HCT116 (cell line): ENCODE measurements around the gene FRY. TPM values are rescaled to one million over a fixed set of nuclear protein-coding genes. Genes with fewer than 3 reads are reported as not detected.

ENCODE experiments used
- ATAC-seq: fragments of 200-7000 bp; cut with Tn5 transposase; 2 replicates; pipeline ENCODE4 v1.9.1; 2020; ENCODE audit warnings: mild to moderate bottlenecking, moderate library complexity
- BruUV-seq: library from RNA; stranded (reverse); fragments of 400-500 nt; replicated peaks from 2 replicates; lab custom pipeline; 2021; lab: Mats Ljungman, UMichigan
- CTCF ChIA-PET: fragments of 300-600 bp; sonication (Branson Sonifier 250); formaldehyde crosslinking; loops from one replicate; lab custom pipeline; 2021; ENCODE audit warnings: antibody characterized with exemption; lab: Charles Lee
- POLR2A ChIA-PET: fragments of 300-600, 350-600 bp; sonication (Branson Sonifier 250); formaldehyde crosslinking; loops from one replicate; lab custom pipeline; 2021; ENCODE audit warnings: antibody characterized with exemption; lab: Charles Lee
- RAD21 ChIA-PET, 2 experiments: fragments of 300-600 bp; sonication (Branson Sonifier 250); formaldehyde crosslinking; loops; one replicate each; lab custom pipeline; 2023; ENCODE audit warnings: low total read pairs in 2 of 2; ENCODE audit not compliant: uncharacterized antibody in 2 of 2, unreplicated experiment in 2 of 2, low non-redundant PET in 1 of 2; lab: Charles Lee
- DNase-seq: peaks from one replicate; pipeline ENCODE4 v3.0.0-alpha.2; 2010; ENCODE audit warnings: low read depth, low spot score
- H2AFZ ChIP-seq: fragments of 200-600 bp; shearing (Covaris generic), sonication (generic); 2 replicates; pipeline ENCODE4 v1.6.1; 2017; ENCODE audit warnings: low read depth, mixed run types, mixed read lengths, antibody characterized with exemption, low read length; ENCODE audit not compliant: poor library complexity, severe bottlenecking
- H3K27ac ChIP-seq: 2 replicates; pipeline ENCODE4 v1.5.1; 2012; ENCODE audit warnings: low read depth, low read length
- H3K27me3 ChIP-seq: fragments of 200-600 bp; sonication (generic); 2 replicates; pipeline ENCODE4 v1.6.1; 2016; ENCODE audit warnings: mixed run types, low read length, mixed read lengths; ENCODE audit not compliant: insufficient read depth
- H3K36me3 ChIP-seq, 2 experiments: fragments of 200-500 bp in 1 of 2; fragments of 200-600 bp in 1 of 2; sonication (Bioruptor generic) in 1 of 2; sonication (generic) in 1 of 2; 2 replicates each; pipeline versions ENCODE4 v1.5.1 to v1.6.1; 2014 to 2016; ENCODE audit warnings: low read length in 2 of 2, inconsistent platforms in 1 of 2, mixed read lengths in 1 of 2, mixed run types in 1 of 2; ENCODE audit not compliant: insufficient read depth in 2 of 2, control insufficient read depth in 1 of 2
- H3K4me1 ChIP-seq, 2 experiments: fragments of 200-600 bp in 1 of 2; sonication (generic) in 1 of 2; 2 replicates each; pipeline versions ENCODE4 v1.5.1 to v1.6.1; 2012 to 2017; ENCODE audit warnings: low read length in 2 of 2, inconsistent platforms in 1 of 2, mild to moderate bottlenecking in 1 of 2, mixed read lengths in 1 of 2, mixed run types in 1 of 2, moderate library complexity in 1 of 2; ENCODE audit not compliant: insufficient read depth in 2 of 2, control insufficient read depth in 1 of 2
- H3K4me2 ChIP-seq: fragments of 200-600 bp; sonication (generic); 2 replicates; pipeline ENCODE4 v1.6.1; 2017; ENCODE audit warnings: mixed run types, low read length, mixed read lengths
- H3K4me3 ChIP-seq, 2 experiments: fragments of 200-600 bp in 1 of 2; sonication (generic) in 1 of 2; replicated peaks in 1 of 2; 2 replicates each; pipeline ENCODE4 v1.5.1; 2011 to 2016; ENCODE audit warnings: low read length in 2 of 2, control low read depth in 1 of 2, low read depth in 1 of 2, mild to moderate bottlenecking in 1 of 2, mixed read lengths in 1 of 2, mixed run types in 1 of 2
- H3K79me2 ChIP-seq: fragments of 200-600 bp; sonication (generic); 2 replicates; pipeline ENCODE4 v1.6.1; 2017; ENCODE audit warnings: mild to moderate bottlenecking, mixed run types, low read length, moderate library complexity, mixed read lengths; ENCODE audit not compliant: insufficient read depth
- H3K9ac ChIP-seq: fragments of 200-600 bp; sonication (generic); 2 replicates; pipeline ENCODE4 v1.6.1; 2016; ENCODE audit warnings: low read length, mixed read lengths
- H3K9me2 ChIP-seq: fragments of 200-600 bp; sonication (generic), shearing (Covaris generic); 2 replicates; pipeline ENCODE4 v1.6.1; 2017; ENCODE audit warnings: mixed run types, mild to moderate bottlenecking, moderate library complexity; ENCODE audit not compliant: insufficient read depth
- H3K9me3 ChIP-seq, 2 experiments: fragments of 200-500 bp in 1 of 2; fragments of 200-600 bp in 1 of 2; sonication (Bioruptor generic) in 1 of 2; sonication (generic) in 1 of 2; 2 replicates each; pipeline ENCODE4 v1.6.1; 2014 to 2017; ENCODE audit warnings: low read length in 2 of 2, mixed read lengths in 2 of 2, inconsistent platforms in 1 of 2, low read depth in 1 of 2, mild to moderate bottlenecking in 1 of 2, mixed run types in 1 of 2, moderate library complexity in 1 of 2; ENCODE audit not compliant: control insufficient read depth in 1 of 2, insufficient read depth in 1 of 2
- H4K20me1 ChIP-seq: fragments of 200-600 bp; sonication (generic), shearing (Covaris generic); 2 replicates; pipeline ENCODE4 v1.6.1; 2017; ENCODE audit warnings: mixed run types, mild to moderate bottlenecking, moderate library complexity; ENCODE audit not compliant: insufficient read depth
- CBX3 ChIP-seq: IDR thresholded peaks from 2 replicates; pipeline ENCODE4 v1.6.1; 2012; ENCODE audit warnings: low read depth
- CEBPB ChIP-seq: IDR thresholded peaks from 2 replicates; pipeline ENCODE4 v1.6.1; 2012; ENCODE audit warnings: low read depth
- EGR1 ChIP-seq: IDR thresholded peaks from 2 replicates; pipeline ENCODE4 v1.6.1; 2012; ENCODE audit warnings: low read depth
- ELF1 ChIP-seq: IDR thresholded peaks from 2 replicates; pipeline ENCODE4 v1.6.1; 2012; ENCODE audit warnings: low read depth, borderline replicate concordance
- FOSL1 ChIP-seq: IDR thresholded peaks from 2 replicates; pipeline ENCODE4 v1.6.1; 2012; ENCODE audit warnings: low read depth
- JUND ChIP-seq: IDR thresholded peaks from 2 replicates; pipeline ENCODE4 v1.6.1; 2012
- POLR2A ChIP-seq: IDR thresholded peaks from 2 replicates; pipeline ENCODE4 v1.7.0; 2011; ENCODE audit warnings: borderline replicate concordance; ENCODE audit not compliant: insufficient read depth, insufficient read length; ENCODE audit errors: extremely low read depth
- RAD21 ChIP-seq: IDR thresholded peaks from 2 replicates; pipeline ENCODE4 v1.6.1; 2012; ENCODE audit warnings: low read depth, mild to moderate bottlenecking
- SP1 ChIP-seq: IDR thresholded peaks from 2 replicates; pipeline ENCODE4 v1.6.1; 2012; ENCODE audit warnings: low read depth
- SRF ChIP-seq: IDR thresholded peaks from 2 replicates; pipeline ENCODE4 v1.6.1; 2012; ENCODE audit warnings: low read depth
- TCF7L2 ChIP-seq: IDR thresholded peaks from 2 replicates; pipeline ENCODE4 v1.7.0; 2011; ENCODE audit warnings: borderline replicate concordance, inconsistent platforms; ENCODE audit not compliant: insufficient read depth, insufficient read length; ENCODE audit errors: extremely low read depth
- YY1 ChIP-seq: IDR thresholded peaks from 2 replicates; pipeline ENCODE4 v1.6.1; 2011; ENCODE audit warnings: low read length, low read depth, moderate library complexity, mild to moderate bottlenecking; ENCODE audit not compliant: insufficient replicate concordance; ENCODE audit errors: extremely low read depth
- ZFX ChIP-seq: fragments of 450-650 bp; IDR thresholded peaks from 2 replicates; pipeline ENCODE4 v1.6.1; 2017
- intact Hi-C: fragments of 100-400 bp; cut with micrococcal nuclease; formaldehyde crosslinking; loops from 2 replicates; pipeline ENCODE4 v1.10.0; 2022
- total RNA-seq: library from RNA; stranded (reverse); gene quantifications from one replicate; pipeline ENCODE4 v1.2.1, GENCODE V29; 2021; ENCODE audit not compliant: unreplicated experiment
- TF ChIP-seq, protein P1 (sequence below): IDR thresholded peaks from 2 replicates; pipeline ENCODE4 v1.6.1; 2012
- TF ChIP-seq, protein P2 (sequence below), 3 experiments: fragments of 200-600 bp in 1 of 3; sonication (generic) in 1 of 3; IDR thresholded peaks in 2 of 3; conservative IDR thresholded peaks in 1 of 3; 2 replicates each; pipeline ENCODE4 v1.5.1; 2012 to 2017; ENCODE audit warnings: low read depth in 2 of 3, low read length in 2 of 3, antibody characterized with exemption in 1 of 3, borderline replicate concordance in 1 of 3, control low read depth in 1 of 3, mild to moderate bottlenecking in 1 of 3, mixed read lengths in 1 of 3, mixed run types in 1 of 3, moderate library complexity in 1 of 3; ENCODE audit not compliant: insufficient read depth in 1 of 3
- TF ChIP-seq, protein P3 (sequence below): IDR thresholded peaks from 2 replicates; pipeline ENCODE4 v1.6.1; 2012; ENCODE audit warnings: low read depth

The FRY gene
- total RNA-seq, 1 experiment from 2014 or later, result 1.4 TPM

DNA sequence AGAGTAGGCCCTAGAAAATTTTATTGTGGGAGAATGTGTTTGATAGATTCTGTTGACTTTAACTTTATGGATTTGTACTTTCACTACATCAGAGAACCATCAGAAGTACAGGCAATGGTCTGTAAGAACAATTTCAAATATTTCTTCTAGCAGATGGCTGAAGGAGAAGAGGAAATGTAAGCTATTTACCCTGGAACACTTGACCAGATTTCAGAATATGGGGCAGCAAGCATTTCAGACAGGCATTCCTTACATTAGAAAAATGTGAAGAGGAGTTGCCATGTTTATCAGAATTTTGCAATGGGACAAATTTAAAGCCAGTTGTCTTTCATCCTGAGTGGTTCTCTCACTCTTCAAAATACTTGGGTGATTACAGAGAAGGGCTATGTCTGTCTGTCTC is 7.5 kb downstream of the FRY start:
- H3K36me3 ChIP-seq, result no peaks in the 10 kb centered on the region
- TF ChIP-seq ZFX, result no peak
- no peak for TF ChIP-seq SP1
- no peak for TF ChIP-seq POLR2A
- TF ChIP-seq CBX3, result no peak
- TF ChIP-seq YY1, result no peak
- no peak for TF ChIP-seq SRF
- TF ChIP-seq, protein P1, sequence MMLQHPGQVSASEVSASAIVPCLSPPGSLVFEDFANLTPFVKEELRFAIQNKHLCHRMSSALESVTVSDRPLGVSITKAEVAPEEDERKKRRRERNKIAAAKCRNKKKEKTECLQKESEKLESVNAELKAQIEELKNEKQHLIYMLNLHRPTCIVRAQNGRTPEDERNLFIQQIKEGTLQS, result no peak
- no peak for TF ChIP-seq ELF1
- TF ChIP-seq JUND, result no peak
- TF ChIP-seq, protein P2, sequence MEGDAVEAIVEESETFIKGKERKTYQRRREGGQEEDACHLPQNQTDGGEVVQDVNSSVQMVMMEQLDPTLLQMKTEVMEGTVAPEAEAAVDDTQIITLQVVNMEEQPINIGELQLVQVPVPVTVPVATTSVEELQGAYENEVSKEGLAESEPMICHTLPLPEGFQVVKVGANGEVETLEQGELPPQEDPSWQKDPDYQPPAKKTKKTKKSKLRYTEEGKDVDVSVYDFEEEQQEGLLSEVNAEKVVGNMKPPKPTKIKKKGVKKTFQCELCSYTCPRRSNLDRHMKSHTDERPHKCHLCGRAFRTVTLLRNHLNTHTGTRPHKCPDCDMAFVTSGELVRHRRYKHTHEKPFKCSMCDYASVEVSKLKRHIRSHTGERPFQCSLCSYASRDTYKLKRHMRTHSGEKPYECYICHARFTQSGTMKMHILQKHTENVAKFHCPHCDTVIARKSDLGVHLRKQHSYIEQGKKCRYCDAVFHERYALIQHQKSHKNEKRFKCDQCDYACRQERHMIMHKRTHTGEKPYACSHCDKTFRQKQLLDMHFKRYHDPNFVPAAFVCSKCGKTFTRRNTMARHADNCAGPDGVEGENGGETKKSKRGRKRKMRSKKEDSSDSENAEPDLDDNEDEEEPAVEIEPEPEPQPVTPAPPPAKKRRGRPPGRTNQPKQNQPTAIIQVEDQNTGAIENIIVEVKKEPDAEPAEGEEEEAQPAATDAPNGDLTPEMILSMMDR (IDR thresholded peaks at IDR 0.05 in 2 of 3, conservative IDR thresholded peaks at IDR 0.05 in 1 of 3; ENCODE audit: borderline replicate concordance in 1 of 3, insufficient read depth in 1 of 3, low read depth in 2 of 3, low read length in 2 of 3), result no peak
- no peak for TF ChIP-seq FOSL1
- no peak for TF ChIP-seq TCF7L2
- TF ChIP-seq EGR1, result no peak
- no peak for TF ChIP-seq RAD21
- no peak for TF ChIP-seq CEBPB
- TF ChIP-seq, protein P3, sequence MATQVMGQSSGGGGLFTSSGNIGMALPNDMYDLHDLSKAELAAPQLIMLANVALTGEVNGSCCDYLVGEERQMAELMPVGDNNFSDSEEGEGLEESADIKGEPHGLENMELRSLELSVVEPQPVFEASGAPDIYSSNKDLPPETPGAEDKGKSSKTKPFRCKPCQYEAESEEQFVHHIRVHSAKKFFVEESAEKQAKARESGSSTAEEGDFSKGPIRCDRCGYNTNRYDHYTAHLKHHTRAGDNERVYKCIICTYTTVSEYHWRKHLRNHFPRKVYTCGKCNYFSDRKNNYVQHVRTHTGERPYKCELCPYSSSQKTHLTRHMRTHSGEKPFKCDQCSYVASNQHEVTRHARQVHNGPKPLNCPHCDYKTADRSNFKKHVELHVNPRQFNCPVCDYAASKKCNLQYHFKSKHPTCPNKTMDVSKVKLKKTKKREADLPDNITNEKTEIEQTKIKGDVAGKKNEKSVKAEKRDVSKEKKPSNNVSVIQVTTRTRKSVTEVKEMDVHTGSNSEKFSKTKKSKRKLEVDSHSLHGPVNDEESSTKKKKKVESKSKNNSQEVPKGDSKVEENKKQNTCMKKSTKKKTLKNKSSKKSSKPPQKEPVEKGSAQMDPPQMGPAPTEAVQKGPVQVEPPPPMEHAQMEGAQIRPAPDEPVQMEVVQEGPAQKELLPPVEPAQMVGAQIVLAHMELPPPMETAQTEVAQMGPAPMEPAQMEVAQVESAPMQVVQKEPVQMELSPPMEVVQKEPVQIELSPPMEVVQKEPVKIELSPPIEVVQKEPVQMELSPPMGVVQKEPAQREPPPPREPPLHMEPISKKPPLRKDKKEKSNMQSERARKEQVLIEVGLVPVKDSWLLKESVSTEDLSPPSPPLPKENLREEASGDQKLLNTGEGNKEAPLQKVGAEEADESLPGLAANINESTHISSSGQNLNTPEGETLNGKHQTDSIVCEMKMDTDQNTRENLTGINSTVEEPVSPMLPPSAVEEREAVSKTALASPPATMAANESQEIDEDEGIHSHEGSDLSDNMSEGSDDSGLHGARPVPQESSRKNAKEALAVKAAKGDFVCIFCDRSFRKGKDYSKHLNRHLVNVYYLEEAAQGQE, result no peak
- H3K4me3 ChIP-seq, result no peak overlapping the region
- no peaks in the 10 kb centered on the region for H4K20me1 ChIP-seq
- no peak for DNase-seq
- no peak overlapping the region for H2AFZ ChIP-seq
- no peaks in the 10 kb centered on the region for H3K79me2 ChIP-seq
- no peak overlapping the region for H3K27ac ChIP-seq
- intact Hi-C loops, result no loop called here
- BruUV-seq, result no TSS peak
- CTCF ChIA-PET, result interaction anchor here (1.3 kb wide), 2 partner anchors 72 to 129 kb away, joined by 3 read pairs; no protein-coding TSS in a partner anchor
- H3K4me2 ChIP-seq, result no peak overlapping the region
- no peaks in the 10 kb centered on the region for H3K9me2 ChIP-seq
- H3K9ac ChIP-seq, result no peak overlapping the region
- H3K4me1 ChIP-seq, result no peaks in the 10 kb centered on the region
- RAD21 ChIA-PET, result no interaction called here
- POLR2A ChIA-PET, result no interaction called here
- no peaks in the 10 kb centered on the region for H3K9me3 ChIP-seq
- ATAC-seq, result no peak
- H3K27me3 ChIP-seq, result no peaks in the 10 kb centered on the region
